Stimulated activated CD4-positive, alpha-beta T cell treated with anti-CD3 and anti-CD28 coated beads, Interleukin-4, amount 100 ng/mL, for 1 hour (primary cell): ENCODE measurements around the gene SEC24D.

Source experiments
- DNase-seq: peaks from one replicate; pipeline ENCODE4 v3.0.0-alpha.2; 2020

The SEC24D gene

GRCh38 chr4:118843237-118843636, 7.3 kb upstream of the SEC24D start:
- DNase-seq = no peak

GRCh38 chr4:118842055-118842454, 6.1 kb upstream of the SEC24D start:
- DNase-seq = no peak

GRCh38 chr4:118839221-118839927, 3.4 kb upstream of the SEC24D start:
- no peak for DNase-seq

- no peak for DNase-seq
These were observed 1.2 kb upstream of the SEC24D start for GRCh38 chr4:118837121-118837507.

GRCh38 chr4:118836301-118837120, 585 bp upstream of the SEC24D start:
- peak; percentile 50 for DNase-seq

- peak; percentile 34 for DNase-seq
These were observed 861 bp downstream of the SEC24D start for GRCh38 chr4:118834960-118835569.

- no peak for DNase-seq
These were observed 1.9 kb downstream of the SEC24D start for GRCh38 chr4:118834070-118834469.

GRCh38 chr4:118833192-118833820, 2.6 kb downstream of the SEC24D start:
- DNase-seq = no peak

GRCh38 chr4:118829107-118829506, 6.8 kb downstream of the SEC24D start:
- no peak for DNase-seq

- DNase-seq = no peak
These were observed 9.0 kb downstream of the SEC24D start for GRCh38 chr4:118826723-118827444.

GRCh38 chr4:118825799-118826198, 10.1 kb downstream of the SEC24D start:
- DNase-seq = no peak

GRCh38 chr4:118824141-118824540, 11.8 kb downstream of the SEC24D start:
- no peak for DNase-seq

GRCh38 chr4:118823471-118823870, 12.5 kb downstream of the SEC24D start:
- no peak for DNase-seq

- DNase-seq = no peak
These were observed 14.2 kb downstream of the SEC24D start for GRCh38 chr4:118821590-118822293.

GRCh38 chr4:118817178-118817930, 18.6 kb downstream of the SEC24D start:
- DNase-seq = no peak

- no peak for DNase-seq
These were observed 19.3 kb downstream of the SEC24D start for GRCh38 chr4:118816538-118817177.

GRCh38 chr4:118814891-118815290, 21.0 kb downstream of the SEC24D start:
- no peak for DNase-seq

- DNase-seq = no peak
These were observed 21.9 kb downstream of the SEC24D start for GRCh38 chr4:118814058-118814457.

GRCh38 chr4:118813561-118813960, 22.4 kb downstream of the SEC24D start:
- no peak for DNase-seq

GRCh38 chr4:118811832-118812231, 24.1 kb downstream of the SEC24D start:
- DNase-seq = no peak
